ENCODE results near the gene TTC14.
A peak's percentile ranks its signal among the peaks of the same experiment; 100 is the strongest.

The TTC14 gene

DNA sequence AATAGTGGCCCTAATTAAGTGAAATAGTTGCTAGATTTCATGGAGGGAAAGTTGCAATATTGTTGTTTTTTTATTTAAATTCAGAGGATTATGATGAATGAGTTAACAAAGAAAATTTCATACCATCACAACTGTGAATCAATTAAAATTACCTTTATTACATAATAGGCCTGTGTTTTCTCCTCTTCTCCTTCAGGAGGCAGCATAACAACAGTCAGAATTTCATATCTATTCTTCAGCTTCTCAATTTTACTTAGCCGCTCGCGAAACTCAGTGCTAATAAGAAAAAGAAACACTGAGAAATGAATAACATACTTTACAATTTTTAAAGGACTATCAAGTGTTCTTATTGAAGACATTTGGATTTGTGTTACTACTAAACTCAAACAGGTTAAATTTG is 29.4 kb downstream of the TTC14 start:
- DNase-seq = no peak

DNA sequence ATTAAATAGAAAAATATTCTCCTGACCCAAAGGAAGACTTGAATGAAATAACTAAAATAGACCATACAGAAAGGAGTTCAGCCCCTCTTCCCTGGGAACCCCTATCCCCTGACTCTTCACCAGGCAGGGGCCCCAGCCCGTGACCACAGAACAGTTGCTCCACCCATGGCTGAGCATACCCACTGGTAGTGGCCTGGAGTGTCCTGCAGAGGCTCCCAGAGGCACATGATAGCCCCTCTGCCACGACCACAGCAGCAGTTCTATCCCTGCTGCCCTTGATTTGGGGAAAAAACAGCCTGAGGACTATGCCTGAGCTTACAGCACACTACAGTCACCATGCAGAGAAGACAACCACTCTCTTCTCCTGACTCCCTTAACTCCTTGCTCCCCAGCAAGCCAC is 31.8 kb downstream of the TTC14 start:
- DNase-seq = peak; percentile 38

DNA sequence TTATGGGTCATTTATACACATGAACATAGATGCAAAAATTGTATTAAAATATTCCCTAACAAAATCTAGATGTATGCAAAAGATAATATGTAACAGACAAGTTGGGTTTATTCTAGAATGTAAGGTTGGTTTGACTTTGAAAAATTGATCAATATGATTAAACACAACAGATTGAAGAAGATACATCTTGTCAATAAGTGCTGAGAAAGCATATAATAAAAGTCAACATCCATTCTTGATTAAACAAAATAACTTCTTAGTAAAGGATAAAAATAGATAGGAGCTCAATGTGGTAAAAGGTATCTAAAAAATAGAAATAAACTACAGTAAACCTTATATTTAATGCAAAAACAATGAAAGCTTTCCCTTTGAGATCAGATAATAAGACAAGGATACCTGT is 39.0 kb downstream of the TTC14 start:
- no peak for DNase-seq

DNA sequence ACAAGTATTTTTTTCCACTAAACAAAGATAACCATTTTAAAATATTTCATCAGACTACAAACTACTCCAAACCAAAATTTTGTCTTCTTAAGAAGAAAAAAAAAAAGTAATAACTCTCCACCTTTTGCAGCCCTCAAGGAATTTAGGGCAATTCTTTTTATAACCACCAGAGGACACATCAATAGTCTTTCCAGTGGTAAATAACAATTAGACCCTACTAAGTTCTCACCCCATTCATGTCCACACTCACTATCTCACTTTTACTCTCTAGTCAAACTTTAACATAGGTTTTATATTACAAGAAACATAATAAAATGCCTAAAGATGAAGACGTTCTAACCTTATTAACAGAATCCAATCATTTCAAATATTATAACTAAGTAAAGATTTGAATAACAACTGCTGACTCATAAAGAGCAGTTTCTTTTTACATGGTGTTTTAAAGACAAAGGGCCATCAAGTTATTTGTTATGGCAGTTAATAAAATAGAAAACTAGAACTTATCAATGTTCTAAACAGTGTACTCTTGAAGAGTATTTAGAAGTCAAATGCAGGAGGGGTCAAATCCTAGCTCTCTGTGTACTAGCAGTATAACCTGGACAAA is 44.3 kb downstream of the TTC14 start:
- DNase-seq = no peak

DNA sequence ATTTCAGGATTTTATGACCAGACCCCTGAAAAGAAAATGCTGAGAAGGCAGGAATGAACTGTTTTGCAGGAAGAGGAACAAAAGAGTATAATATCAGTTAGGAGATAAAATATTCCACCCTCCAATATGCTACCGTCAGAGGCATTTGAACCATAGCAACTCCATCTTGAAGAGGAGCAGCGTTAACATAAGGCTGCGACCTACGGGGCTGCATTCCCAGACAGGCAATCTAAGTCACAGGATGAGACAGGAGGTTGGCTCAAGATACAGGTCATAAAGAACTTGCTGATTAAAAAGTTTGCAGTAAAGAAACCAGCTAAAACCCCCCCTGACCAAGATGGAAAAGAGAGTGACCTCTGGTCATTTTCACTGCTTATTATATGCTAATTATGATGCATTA is 54.4 kb downstream of the TTC14 start:
- DNase-seq = no peak

DNA sequence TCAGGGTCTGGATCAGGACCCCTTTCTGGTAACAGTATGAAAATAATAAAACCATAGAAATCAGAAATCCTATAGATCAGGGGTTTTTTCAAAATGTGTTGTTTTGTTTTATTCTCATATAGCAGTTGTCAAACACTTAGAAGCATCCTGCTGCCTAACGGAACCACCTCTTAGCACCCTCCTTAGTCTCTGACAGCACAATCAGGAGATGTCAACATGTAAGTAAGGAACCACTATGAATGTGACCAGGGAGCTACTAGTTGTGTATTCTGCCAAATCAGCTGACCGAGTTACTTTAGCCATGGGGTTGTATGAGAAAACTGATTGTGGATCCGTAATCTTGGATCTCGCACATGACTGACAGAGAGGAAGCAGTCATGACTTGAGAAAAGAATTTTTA is 55.1 kb downstream of the TTC14 start:
- no peak for DNase-seq

Measured in retina (tissue), 1 donor.